HL-60 (cell line): Measurements from ENCODE around the gene AVEN.

Source experiments
- DNase-seq, 2 experiments: peaks; one replicate each; pipeline ENCODE4 v3.0.0-alpha.2; 2010 to 2020; ENCODE audit warnings: low read depth in 1 of 2, low spot score in 1 of 2
- H3K27ac ChIP-seq: fragments of 250-450 bp; sonication (Bioruptor Pico); replicated peaks from 2 replicates; pipeline ENCODE4 v1.5.1; 2020; ENCODE audit warnings: mild to moderate bottlenecking, moderate library complexity
- H3K27me3 ChIP-seq: fragments of 250-450 bp; sonication (Bioruptor Pico); 2 replicates; pipeline ENCODE4 v1.5.1; 2021; ENCODE audit warnings: mild to moderate bottlenecking, moderate library complexity; ENCODE audit not compliant: insufficient read depth, poor library complexity, severe bottlenecking
- H3K4me3 ChIP-seq: replicated peaks from 2 replicates; pipeline ENCODE4 v1.5.1; 2011; ENCODE audit warnings: mild to moderate bottlenecking, control low read depth, low read length; ENCODE audit not compliant: insufficient read depth
- CTCF ChIP-seq: IDR thresholded peaks from one replicate; pipeline ENCODE4 v1.5.1; 2011; ENCODE audit warnings: low read length, control low read depth, inconsistent platforms; ENCODE audit not compliant: insufficient read depth
- GABPA ChIP-seq: IDR thresholded peaks from 2 replicates; pipeline ENCODE4 v1.6.1; 2012; ENCODE audit warnings: low read depth
- POLR2AphosphoS5 ChIP-seq: IDR thresholded peaks from 2 replicates; pipeline ENCODE4 v1.6.1; 2012; ENCODE audit warnings: low read depth
- REST ChIP-seq: IDR thresholded peaks from 2 replicates; pipeline ENCODE4 v1.6.1; 2012; ENCODE audit warnings: low read depth; ENCODE audit not compliant: insufficient replicate concordance
- SPI1 ChIP-seq: IDR thresholded peaks from 2 replicates; pipeline ENCODE4 v1.6.1; 2012; ENCODE audit warnings: low read depth, mild to moderate bottlenecking, borderline replicate concordance

Gene AVEN

GRCh38 chr15:33826201-33826600 is 212.8 kb downstream of the AVEN start:
- Histone ChIP-seq H3K27ac (no peak overlapping the region), H3K4me3 (no peak overlapping the region), H3K27me3 (peaks cover 7% of the 10 kb centered on the region)
- DNase-seq, result no peak
- TF ChIP-seq SPI1 (no peak), POLR2AphosphoS5 (no peak), REST (no peak), CTCF (no peak), GABPA (no peak)

GRCh38 chr15:33825453-33825852 is 213.6 kb downstream of the AVEN start:
- H3K27me3 ChIP-seq, result peaks cover 7% of the 10 kb centered on the region
- H3K27ac ChIP-seq, result no peak overlapping the region
- H3K4me3 ChIP-seq, result no peak overlapping the region
- DNase-seq, result no peak
- TF ChIP-seq REST (no peak), CTCF (no peak), GABPA (no peak), POLR2AphosphoS5 (no peak), SPI1 (no peak)

- Histone ChIP-seq H3K27me3 (peaks cover 7% of the 10 kb centered on the region), H3K27ac (no peak overlapping the region), H3K4me3 (no peak overlapping the region)
- no peak for DNase-seq
- TF ChIP-seq CTCF, result no peak
- TF ChIP-seq REST, result no peak
- no peak for TF ChIP-seq POLR2AphosphoS5
- no peak for TF ChIP-seq SPI1
- TF ChIP-seq GABPA, result no peak
Measured at GRCh38 chr15:33823119-33823518, 215.9 kb downstream of the AVEN start.
